ENCODE results near the gene VAT1L.

- TF ChIP-seq CTCF (IDR thresholded peaks at IDR 0.05; ENCODE audit: borderline replicate concordance, extremely low read depth, low read length, poor library complexity, severe bottlenecking) (no peak), EZH2 (IDR thresholded peaks at IDR 0.05; ENCODE audit: borderline replicate concordance, low read depth, low read length, severe bottlenecking) (no peak)
Measured at GRCh38 chr16:77895962-77896361, 107.6 kb downstream of the VAT1L start.
